A673 (cell line): ENCODE results near the gene KDM4B. TPM values are rescaled to one million over a fixed set of nuclear protein-coding genes. Genes with fewer than 3 reads are reported as not detected.

Source experiments
- BruUV-seq: library from RNA; stranded (reverse); fragments of 400-500 nt; replicated peaks from 2 replicates; lab custom pipeline; 2021; lab: Mats Ljungman, UMichigan
- CTCF ChIA-PET: fragments of 300-600 bp; sonication (Branson Sonifier 250); formaldehyde crosslinking; loops from one replicate; lab custom pipeline; 2022; ENCODE audit warnings: antibody characterized with exemption; lab: Charles Lee
- POLR2A ChIA-PET: fragments of 300-600 bp; sonication (Branson Sonifier 250); formaldehyde crosslinking; loops from one replicate; lab custom pipeline; 2022; ENCODE audit warnings: antibody characterized with exemption; ENCODE audit not compliant: low non-redundant PET; lab: Charles Lee
- DNase-seq: peaks from one replicate; pipeline ENCODE4 v3.0.0-alpha.2; 2015; ENCODE audit warnings: low spot score
- H3K27ac ChIP-seq: fragments of 200-600 bp; sonication (generic); 2 replicates; pipeline ENCODE4 v1.5.1; 2016; ENCODE audit warnings: mixed run types, low read depth, mild to moderate bottlenecking, mixed read lengths, antibody characterized with exemption, low read length; ENCODE audit not compliant: poor library complexity, severe bottlenecking
- H3K27me3 ChIP-seq: fragments of 200-600 bp; sonication (generic); replicated peaks from 2 replicates; pipeline ENCODE4 v1.6.1; 2017; ENCODE audit warnings: mixed run types, low read depth, mild to moderate bottlenecking, mixed read lengths, antibody characterized with exemption, low read length; ENCODE audit not compliant: insufficient read depth, poor library complexity
- H3K36me3 ChIP-seq: fragments of 200-600 bp; sonication (generic); 2 replicates; pipeline ENCODE4 v1.6.1; 2016; ENCODE audit warnings: mixed run types, mild to moderate bottlenecking, mixed read lengths, antibody characterized with exemption, low read length; ENCODE audit not compliant: insufficient read depth, poor library complexity, severe bottlenecking
- H3K4me1 ChIP-seq: fragments of 200-600 bp; sonication (generic); 2 replicates; pipeline ENCODE4 v1.6.1; 2017; ENCODE audit warnings: mixed run types, mild to moderate bottlenecking, mixed read lengths, antibody characterized with exemption, low read length; ENCODE audit not compliant: insufficient read depth, poor library complexity, severe bottlenecking
- H3K4me3 ChIP-seq: fragments of 200-600 bp; sonication (generic); 2 replicates; pipeline ENCODE4 v1.5.1; 2016; ENCODE audit warnings: low read depth, mixed run types, mild to moderate bottlenecking, mixed read lengths, low read length; ENCODE audit not compliant: poor library complexity, severe bottlenecking
- H3K9me3 ChIP-seq: fragments of 200-600 bp; sonication (generic); 2 replicates; pipeline ENCODE4 v1.6.1; 2016; ENCODE audit warnings: mixed run types, low read depth, mild to moderate bottlenecking, mixed read lengths, antibody characterized with exemption, low read length; ENCODE audit not compliant: poor library complexity, severe bottlenecking
- CTCF ChIP-seq: fragments of 300-800, 200-600 bp; sonication (generic); conservative IDR thresholded peaks from 2 replicates; pipeline ENCODE4 v1.5.1; 2017; ENCODE audit warnings: low read depth, mild to moderate bottlenecking, antibody characterized with exemption, low read length, moderate library complexity, mixed read lengths
- EZH2 ChIP-seq: fragments of 200-600 bp; sonication (generic); IDR thresholded peaks from 2 replicates; pipeline ENCODE4 v1.6.1; 2017; ENCODE audit warnings: borderline replicate concordance, low read depth, mild to moderate bottlenecking, mixed read lengths, antibody characterized with exemption, low read length; ENCODE audit not compliant: poor library complexity, severe bottlenecking
- intact Hi-C: fragments of 100-400 bp; cut with micrococcal nuclease; formaldehyde crosslinking; loops from one replicate; pipeline ENCODE4 v1.10.0; 2022; ENCODE audit not compliant: unreplicated experiment
- total RNA-seq: library from RNA; stranded (reverse); gene quantifications from 2 replicates; pipeline ENCODE4 v1.2.3, GENCODE V29; 2021

KDM4B gene
- total RNA-seq, 1 experiment from 2014 or later = 30.0 TPM

GRCh38 chr19:5113633-5114586 lies 145.0 kb downstream of the KDM4B start:
- peak overlapping the region; percentile 65 for H3K27ac ChIP-seq
- H3K9me3 ChIP-seq = peaks cover 10% of the 10 kb centered on the region
- peaks cover 18% of the 10 kb centered on the region for H3K4me1 ChIP-seq
- H3K27me3 ChIP-seq = no peaks in the 10 kb centered on the region
- no peak for TF ChIP-seq EZH2
- no peak for DNase-seq
- intact Hi-C loops = no loop called here
- no TSS peak for BruUV-seq
- H3K4me3 ChIP-seq = no peak overlapping the region
- POLR2A ChIA-PET = no interaction called here
- H3K36me3 ChIP-seq = peaks cover 5% of the 10 kb centered on the region
- CTCF ChIA-PET = interaction anchor here (0.5 to 1.1 kb wide), 2 partner anchors 17 to 243 kb away, joined by 4 read pairs; no protein-coding TSS in a partner anchor

- H3K4me1 ChIP-seq = peaks cover 18% of the 10 kb centered on the region
- intact Hi-C loops = no loop called here
- peaks cover 10% of the 10 kb centered on the region for H3K9me3 ChIP-seq
- no peak overlapping the region for H3K4me3 ChIP-seq
- peak overlapping the region; percentile 65 for H3K27ac ChIP-seq
- H3K27me3 ChIP-seq = no peaks in the 10 kb centered on the region
- no peak for TF ChIP-seq EZH2
- TF ChIP-seq CTCF = no peak
- DNase-seq = no peak
- H3K36me3 ChIP-seq = peaks cover 5% of the 10 kb centered on the region
- ChIA-PET POLR2A (no interaction called here), CTCF (no interaction called here)
- BruUV-seq = no TSS peak
Measured at GRCh38 chr19:5114727-5115126, 145.8 kb downstream of the KDM4B start.

- no peak for DNase-seq
- BruUV-seq = no TSS peak
- Histone ChIP-seq H3K36me3 (peaks cover 5% of the 10 kb centered on the region), H3K27me3 (no peaks in the 10 kb centered on the region), H3K9me3 (peaks cover 10% of the 10 kb centered on the region), H3K4me3 (no peak overlapping the region), H3K27ac (peak overlapping the region; percentile 30), H3K4me1 (peaks cover 18% of the 10 kb centered on the region)
- ChIA-PET POLR2A (no interaction called here), CTCF (interaction anchor here (0.7 kb wide), 1 partner anchor 197 kb away, joined by 4 read pairs; no protein-coding TSS in a partner anchor)
- TF ChIP-seq EZH2 (no peak), CTCF (no peak)
- intact Hi-C loops = no loop called here
Measured at GRCh38 chr19:5115351-5115750, 146.4 kb downstream of the KDM4B start.
